GM19452 (cell line): ENCODE results near the gene LYRM4.

Experiments used
- ATAC-seq: cut with Tn5 transposase; IDR thresholded peaks from one replicate; pipeline ENCODE4 v1.9.1; 2021; ENCODE audit not compliant: unreplicated experiment

The LYRM4 gene

DNA sequence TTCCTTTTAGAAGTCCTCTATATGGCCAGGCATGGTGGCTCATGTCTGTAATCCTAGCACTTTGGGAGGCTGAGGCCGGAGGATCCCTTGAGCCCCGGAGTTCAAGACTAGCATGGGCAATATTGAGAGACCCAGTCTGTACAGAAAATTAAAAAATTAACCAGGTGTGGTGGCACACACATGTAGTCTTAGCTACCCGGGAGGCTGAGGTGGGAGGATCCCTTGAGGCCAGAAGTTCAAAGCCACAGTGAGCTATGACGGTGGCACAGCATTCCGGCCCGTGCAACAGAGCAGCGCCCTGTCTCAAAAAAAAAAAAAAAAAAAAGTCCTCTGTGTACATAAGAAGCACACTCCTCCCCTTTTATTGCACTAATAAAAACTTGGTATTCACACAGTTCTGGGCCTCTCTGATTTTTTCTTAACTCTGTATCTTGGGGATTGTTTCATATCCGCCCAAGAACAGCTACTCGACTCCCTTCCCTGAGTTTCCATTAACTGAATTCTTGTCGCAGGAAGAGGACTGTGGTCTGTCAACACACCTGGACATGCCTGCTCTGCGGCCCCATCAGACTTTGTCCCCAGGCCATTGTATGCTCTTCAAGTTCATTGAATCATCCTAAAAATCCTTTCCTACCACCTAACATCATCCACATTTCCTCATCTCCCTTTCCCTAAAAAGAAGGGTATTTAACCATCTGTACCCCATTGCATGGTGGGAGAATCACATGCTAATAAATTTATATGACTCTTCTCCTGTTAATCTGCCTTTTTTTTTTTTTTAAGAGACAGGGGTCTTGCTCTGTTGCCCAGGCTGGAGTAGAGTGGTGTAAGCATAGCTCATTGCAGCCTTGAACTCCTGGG is 201.5 kb downstream of the LYRM4 start:
- ATAC-seq, result no peak
